Fibroblast of skin of right quadriceps (primary cell): Measurements from ENCODE around the gene SLC15A3.
"Not testable (repeated sequence)": the region's sequence is repeated elsewhere in the genome, so short reads cannot be mapped to it uniquely, and the experiment has no call there.

ENCODE experiments used
- DNase-seq: peaks from one replicate; pipeline ENCODE4 v3.0.0-alpha.2; 2013

SLC15A3 gene

GRCh38 chr11:60912851-60913528, 39.0 kb downstream of the SLC15A3 start:
- DNase-seq = no peak

GRCh38 chr11:60912223-60912850, 39.6 kb downstream of the SLC15A3 start:
- DNase-seq = no peak

- DNase-seq = no peak
Observed at GRCh38 chr11:60910711-60911380, 41.1 kb downstream of the SLC15A3 start.

GRCh38 chr11:60910281-60910687, 41.7 kb downstream of the SLC15A3 start:
- no peak for DNase-seq

- not testable (repeated sequence) for DNase-seq
Observed at GRCh38 chr11:60909680-60910280, 42.2 kb downstream of the SLC15A3 start.

GRCh38 chr11:60908803-60909202, 43.2 kb downstream of the SLC15A3 start:
- DNase-seq = no peak

GRCh38 chr11:60906132-60906972, 45.6 kb downstream of the SLC15A3 start, which contains the start of gene PRPF19:
Gene PRPF19 (minus strand): TSS chr11:60906585. CDS start chr11:60906382, 203 bp downstream.
- DNase-seq = peak; percentile 95

GRCh38 chr11:60905551-60906113, 46.3 kb downstream of the SLC15A3 start:
- DNase-seq = peak; percentile 54

- DNase-seq = no peak
Observed at GRCh38 chr11:60905047-60905446, 46.9 kb downstream of the SLC15A3 start.

- no peak for DNase-seq
Observed at GRCh38 chr11:60902625-60903024, 49.4 kb downstream of the SLC15A3 start.

- no peak for DNase-seq
Observed at GRCh38 chr11:60900673-60901404, 51.1 kb downstream of the SLC15A3 start.

GRCh38 chr11:60899977-60900376, 52.0 kb downstream of the SLC15A3 start:
- DNase-seq = no peak

GRCh38 chr11:60899046-60899936, 52.7 kb downstream of the SLC15A3 start:
- DNase-seq = peak; percentile 53

- DNase-seq = no peak
Observed at GRCh38 chr11:60897496-60897895, 54.5 kb downstream of the SLC15A3 start.

- DNase-seq = no peak
Observed at GRCh38 chr11:60895687-60896086, 56.3 kb downstream of the SLC15A3 start.

GRCh38 chr11:60891103-60891741, 60.8 kb downstream of the SLC15A3 start:
- no peak for DNase-seq

- no peak for DNase-seq
Observed at GRCh38 chr11:60890696-60891095, 61.3 kb downstream of the SLC15A3 start.

- no peak for DNase-seq
Observed at GRCh38 chr11:60889869-60890311, 62.1 kb downstream of the SLC15A3 start.

- peak; percentile 35 for DNase-seq
Observed at GRCh38 chr11:60887556-60887955, 64.4 kb downstream of the SLC15A3 start.
